ENCODE data around the gene TRIM63.

TRIM63 gene

DNA sequence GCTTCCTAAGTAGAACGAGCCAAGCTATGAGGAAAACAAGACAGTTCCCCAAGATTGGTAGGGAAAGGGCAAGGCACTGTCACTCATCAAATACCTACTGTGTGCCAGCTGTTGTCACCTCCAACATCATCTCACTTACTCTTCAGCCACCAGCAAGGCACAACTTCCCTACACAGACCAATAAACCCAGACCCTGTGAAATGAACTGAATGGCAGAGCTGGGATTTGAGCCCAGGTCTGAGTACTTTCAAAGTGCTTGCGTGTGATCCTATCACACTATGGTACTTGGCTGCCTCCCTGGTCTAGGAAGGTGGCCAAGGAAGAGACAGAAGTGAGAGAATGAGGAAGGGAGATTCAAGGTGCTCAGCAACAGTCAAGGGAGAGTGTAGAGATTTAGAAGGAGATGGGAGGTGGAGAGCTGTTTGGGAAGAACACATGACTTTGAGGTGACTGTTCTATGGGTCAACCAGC, 16.7 kb upstream of the TRIM63 start:
- FAIRE-seq: no peak

GRCh38 chr1:26083208-26083607, 15.8 kb upstream of the TRIM63 start:
- no peak for FAIRE-seq

DNA sequence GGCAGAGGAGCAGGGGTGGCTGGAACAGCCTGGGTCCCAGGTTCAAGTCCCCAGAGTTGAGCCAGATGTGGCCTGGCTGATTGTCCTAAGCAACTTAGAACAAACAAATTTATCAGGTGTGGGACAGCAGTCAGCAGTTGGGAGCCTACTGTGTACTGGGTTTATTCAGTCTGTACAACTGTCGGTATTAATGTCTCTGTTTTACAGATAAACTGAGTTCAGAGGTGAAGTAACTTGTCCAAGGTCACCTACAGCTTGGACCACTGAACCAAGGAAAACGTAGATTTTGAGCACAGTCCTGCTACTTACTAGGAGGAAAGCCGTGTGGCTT, 14.6 kb upstream of the TRIM63 start:
- no peak for FAIRE-seq

- FAIRE-seq: no peak
Observed at GRCh38 chr1:26081267-26082019, 14.0 kb upstream of the TRIM63 start.

- FAIRE-seq: no peak
Observed at GRCh38 chr1:26079960-26080814, 12.8 kb upstream of the TRIM63 start.

DNA sequence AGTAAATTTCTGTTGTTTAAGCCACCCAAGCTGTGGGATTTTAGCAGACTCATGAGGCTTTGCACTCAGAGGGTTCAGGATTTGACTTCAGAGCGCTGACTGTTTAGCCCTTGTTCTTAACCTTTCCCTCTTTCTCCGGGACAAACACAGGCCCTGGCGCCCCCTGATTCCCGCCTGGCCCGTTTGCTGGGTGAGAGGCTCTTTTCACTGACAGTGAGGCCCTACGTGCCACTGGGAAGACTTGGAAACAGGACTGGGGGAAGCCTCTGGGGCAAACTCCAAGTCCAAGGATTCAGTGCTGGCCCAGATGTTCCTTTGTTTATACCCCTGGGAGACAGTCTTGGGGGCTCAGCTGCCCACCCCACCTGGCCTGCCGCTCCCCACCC, 11.7 kb upstream of the TRIM63 start:
- FAIRE-seq: no peak

- no peak for FAIRE-seq
Observed at GRCh38 chr1:26078286-26079177, 11.1 kb upstream of the TRIM63 start.

DNA sequence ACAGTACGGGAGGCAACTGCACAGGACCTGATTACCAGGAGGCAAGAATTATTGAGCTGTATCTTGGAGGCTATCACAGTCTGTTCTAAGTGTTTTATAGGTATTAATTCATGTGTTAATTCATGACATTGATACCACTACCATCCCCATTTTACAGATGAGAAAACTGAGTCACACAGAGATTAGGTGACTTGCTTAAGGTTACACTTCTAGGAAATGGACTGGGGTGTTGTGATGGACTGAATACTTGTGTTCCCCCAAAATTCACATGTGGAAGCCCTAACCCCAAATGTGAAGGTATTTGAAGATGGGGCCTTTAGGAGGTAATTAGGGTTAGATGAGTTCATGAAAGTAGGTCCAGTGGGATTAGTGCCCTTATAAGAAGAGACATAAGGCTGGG, 10.1 kb upstream of the TRIM63 start:
- FAIRE-seq: no peak

DNA sequence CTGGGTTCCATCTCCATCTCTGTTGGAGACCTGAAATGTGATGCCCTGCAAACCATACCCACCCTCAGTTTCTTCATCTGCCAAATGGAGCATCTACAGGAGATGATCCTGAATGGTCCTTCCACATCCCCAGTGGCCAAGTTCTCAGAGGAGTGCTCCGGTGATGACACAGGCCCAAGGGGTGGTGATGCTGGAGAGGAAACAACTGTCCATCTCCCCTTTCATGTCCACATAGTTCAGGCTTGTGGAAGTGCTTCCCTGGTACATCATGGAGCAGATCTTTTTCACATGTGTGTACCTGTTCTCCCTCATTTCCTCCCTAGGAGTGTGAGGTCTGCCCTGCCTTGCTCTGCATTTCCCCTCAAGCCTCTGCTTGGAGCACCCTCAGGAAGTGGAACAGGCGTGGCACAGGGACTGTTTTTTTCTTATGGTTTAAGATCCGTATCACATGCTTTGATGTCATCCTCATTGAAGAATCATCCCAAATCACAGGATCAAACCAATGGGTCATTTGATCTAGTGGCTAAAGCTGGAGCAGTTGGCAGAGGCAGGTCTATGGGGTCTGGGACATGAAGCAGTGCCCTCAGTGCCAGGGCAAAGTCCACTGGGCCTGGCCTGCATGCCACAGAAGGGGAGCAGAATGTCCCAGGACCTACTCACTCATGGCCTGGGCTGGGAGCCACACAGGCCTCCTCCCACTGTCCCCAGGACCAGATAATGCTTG, 8.2 kb upstream of the TRIM63 start:
- no peak for FAIRE-seq

GRCh38 chr1:26072305-26072704, 4.9 kb upstream of the TRIM63 start:
- FAIRE-seq: no peak

- FAIRE-seq: no peak
Observed at GRCh38 chr1:26070963-26071342, 3.5 kb upstream of the TRIM63 start.

- no peak for FAIRE-seq
Observed at GRCh38 chr1:26070296-26070962, 3.0 kb upstream of the TRIM63 start.

GRCh38 chr1:26069941-26070295, 2.5 kb upstream of the TRIM63 start:
- no peak for FAIRE-seq

DNA sequence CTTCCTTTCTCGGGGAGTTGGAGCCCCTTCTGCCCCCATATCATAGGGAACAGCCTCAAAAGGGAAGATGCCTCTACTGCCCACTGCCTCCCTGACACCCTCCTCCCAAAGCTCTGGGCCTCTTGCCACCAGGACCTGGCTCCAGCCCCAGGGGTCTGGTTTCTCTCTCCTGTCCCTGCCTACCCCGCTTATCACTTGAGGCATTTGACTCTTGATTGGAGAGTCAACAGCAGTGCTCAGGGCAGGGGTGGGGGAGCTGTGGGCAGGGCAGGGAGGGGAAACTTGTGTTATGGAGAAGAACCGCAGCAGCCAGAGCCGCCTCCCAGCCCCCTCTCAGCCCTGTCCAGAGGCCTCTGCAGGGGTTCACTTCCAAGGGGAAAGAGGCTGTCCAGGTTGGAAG, 573 bp downstream of the TRIM63 start:
- no peak for FAIRE-seq

- no peak for FAIRE-seq
Observed at GRCh38 chr1:26066160-26066559, 1.3 kb downstream of the TRIM63 start.

GRCh38 chr1:26064553-26064952, 2.9 kb downstream of the TRIM63 start:
- FAIRE-seq: no peak

DNA sequence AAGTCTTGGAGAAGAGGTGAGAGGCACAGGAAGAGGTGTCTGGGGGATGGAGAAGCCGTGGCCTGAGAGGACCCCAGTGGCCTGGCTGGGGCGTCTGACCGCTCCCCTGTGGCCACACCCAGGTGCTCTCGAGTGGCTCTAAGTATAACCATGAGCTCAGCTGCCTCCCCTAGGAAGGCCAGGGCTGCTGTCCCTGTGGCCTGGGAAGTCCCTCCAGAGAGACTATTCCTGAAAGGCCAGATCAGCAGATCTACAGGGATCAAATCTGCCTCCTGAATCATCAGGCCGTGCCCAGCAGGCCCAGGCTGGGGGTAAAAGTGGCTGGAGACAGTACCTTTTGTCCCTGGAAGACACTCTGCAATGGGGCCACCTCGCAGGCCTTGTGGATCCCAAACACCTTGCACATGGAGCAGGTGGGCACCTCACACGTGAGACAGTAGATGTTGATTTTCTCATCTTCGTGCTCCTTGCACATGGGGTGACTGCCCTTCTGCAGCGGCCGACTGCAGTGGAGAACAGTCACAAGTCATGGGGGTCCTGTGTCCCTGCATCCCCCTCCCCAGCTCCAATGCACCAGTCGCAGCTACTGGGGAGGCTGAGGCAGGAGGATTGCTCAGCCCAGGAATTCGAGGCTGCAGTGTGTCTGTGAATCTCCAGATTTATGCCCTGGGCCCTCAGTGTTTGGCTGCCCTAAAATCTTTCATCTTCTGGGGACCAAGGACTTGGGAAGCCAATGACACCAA, 6.4 kb downstream of the TRIM63 start:
- no peak for FAIRE-seq

GRCh38 chr1:26059906-26060305, 7.5 kb downstream of the TRIM63 start:
- no peak for FAIRE-seq

DNA sequence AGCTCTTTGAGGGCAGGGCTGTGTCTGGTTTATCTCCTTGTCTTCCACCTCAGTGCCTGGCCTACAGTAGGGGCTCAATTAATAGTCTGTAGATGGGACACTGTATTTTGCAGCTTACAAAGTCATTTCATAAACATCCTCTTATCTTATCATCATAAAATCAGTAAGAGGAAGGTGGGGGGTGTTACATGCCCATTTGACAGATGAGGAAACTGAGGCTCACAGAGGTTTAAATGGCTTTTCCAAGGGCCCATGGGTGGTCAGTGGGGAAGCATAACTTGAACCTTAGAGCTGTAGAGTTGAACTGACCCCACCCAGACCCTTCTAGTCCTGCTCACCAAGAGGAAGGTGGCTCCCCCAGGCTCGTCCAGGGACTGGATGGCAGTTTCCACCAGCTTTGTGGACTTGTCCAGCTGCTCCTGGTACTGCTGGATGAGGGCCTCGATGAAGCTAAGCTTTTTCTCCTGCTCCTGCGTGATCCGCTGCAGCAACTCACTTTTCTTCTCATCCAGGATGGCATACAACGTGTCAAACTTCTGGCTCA, 9.3 kb downstream of the TRIM63 start:
- FAIRE-seq: no peak

GRCh38 chr1:26057189-26057588, 10.2 kb downstream of the TRIM63 start:
- FAIRE-seq: no peak

DNA sequence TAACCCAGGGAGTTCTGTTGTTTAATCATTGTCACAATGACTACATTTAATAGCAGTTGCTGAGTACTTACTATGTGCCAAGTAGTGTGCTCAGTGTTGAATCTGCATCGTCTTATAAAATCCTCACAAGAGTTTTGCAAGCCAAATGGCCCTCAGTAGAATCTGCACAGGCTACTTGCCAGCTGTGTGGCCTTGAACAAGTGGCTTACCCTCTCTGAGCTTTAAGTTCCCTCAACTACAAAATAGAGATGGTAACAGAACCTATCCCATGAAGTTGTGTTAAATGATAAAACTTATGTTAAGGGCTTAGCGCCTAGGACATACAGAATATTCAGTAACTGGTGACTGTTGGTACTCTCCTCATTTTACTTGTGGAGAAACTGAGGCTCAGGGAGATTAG, 12.4 kb downstream of the TRIM63 start:
- FAIRE-seq: no peak
